CD4-positive, alpha-beta T cell treated with Interleukin-15 for 1 hour (primary cell): ENCODE measurements around the gene SMC6.

Experiments used
- DNase-seq: peaks from one replicate; pipeline ENCODE4 v3.0.0-alpha.2; 2020

SMC6 gene

DNA sequence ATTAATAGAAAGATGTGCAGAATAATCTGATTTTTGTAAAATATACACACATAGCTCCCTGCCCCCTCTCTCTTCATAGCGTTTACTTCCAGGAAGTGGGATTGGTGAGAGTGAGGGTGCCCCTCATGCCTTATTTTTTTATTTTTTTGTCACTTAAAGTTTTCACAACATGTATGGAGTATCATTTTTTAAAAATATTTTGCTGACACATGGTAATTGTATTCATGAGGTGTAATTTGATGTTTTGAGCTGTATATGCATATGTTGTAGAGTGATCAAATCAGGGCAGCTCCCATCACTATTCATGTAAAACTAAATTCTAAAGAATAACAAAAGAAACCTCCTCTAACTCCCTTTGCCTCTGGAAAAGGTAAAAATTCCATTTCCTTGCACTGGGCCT, 138.5 kb downstream of the SMC6 start:
- DNase-seq = no peak

DNA sequence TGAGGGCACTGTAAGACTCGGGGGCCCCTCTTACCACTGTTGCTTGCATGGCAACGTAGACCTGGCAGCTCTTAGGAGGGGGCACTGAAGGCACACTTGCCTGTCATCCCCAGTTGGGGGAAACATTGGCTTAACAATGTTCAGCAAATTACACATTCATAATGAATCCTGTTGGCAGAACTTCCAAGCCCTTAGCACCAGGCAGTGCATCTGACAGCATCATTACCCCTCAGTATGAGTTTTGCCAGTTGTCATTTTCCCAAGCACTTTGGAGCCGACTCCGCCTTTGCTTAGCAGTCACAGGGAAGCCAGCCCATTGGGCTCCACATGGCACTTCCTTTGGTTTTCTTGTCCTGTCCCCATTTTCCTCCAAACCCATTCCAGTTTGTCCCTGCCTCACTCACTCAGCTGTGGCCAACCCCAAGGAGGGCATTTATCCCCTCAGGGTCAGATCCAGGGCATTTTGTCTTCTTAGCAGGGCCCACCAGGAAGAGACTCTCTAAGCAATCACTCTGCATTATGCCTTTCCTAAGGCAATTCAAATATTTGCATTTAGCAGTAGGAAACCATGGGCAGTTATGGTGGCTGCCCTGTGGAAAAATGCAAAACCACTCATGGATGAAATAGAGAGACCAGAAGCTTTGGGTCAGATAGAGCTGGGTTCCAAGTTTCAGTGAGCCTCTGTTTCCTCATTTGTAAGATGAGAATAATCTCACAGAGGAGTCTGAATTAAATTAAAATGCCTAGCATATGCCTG, 139.3 kb downstream of the SMC6 start:
- DNase-seq = no peak
